K562 (cell line): ENCODE results near the gene RALGAPA2.

Experiments used
- ARHGAP35 ChIP-seq: fragments of 450-650 bp; IDR thresholded peaks from 2 replicates; pipeline ENCODE4 v1.6.1; 2018; ENCODE audit not compliant: partially characterized antibody
- CTCF ChIP-seq, 3 experiments: IDR thresholded peaks in 2 of 3; conservative IDR thresholded peaks in 1 of 3; 2 replicates each; pipeline ENCODE4 v1.5.1; 2011 to 2012; ENCODE audit warnings: low read length in 3 of 3, mild to moderate bottlenecking in 3 of 3, control low read depth in 2 of 3, improper control_type of control experiment in 1 of 3, inconsistent platforms in 1 of 3, low read depth in 1 of 3, mixed read lengths in 1 of 3, moderate library complexity in 1 of 3; ENCODE audit not compliant: insufficient read depth in 2 of 3
- NFRKB ChIP-seq: fragments of 450-650 bp; IDR thresholded peaks from 2 replicates; pipeline ENCODE4 v1.6.1; 2016; ENCODE audit warnings: low read depth
- ZSCAN29 ChIP-seq: fragments of 450-650 bp; IDR thresholded peaks from 2 replicates; pipeline ENCODE4 v1.6.1; 2017

GRCh38 chr20:20440886-20441658, 271.4 kb downstream of the RALGAPA2 start:
- TF ChIP-seq NFRKB, result no peak
- TF ChIP-seq ZSCAN29, result no peak
- TF ChIP-seq CTCF (IDR thresholded peaks at IDR 0.05 in 2 of 3, conservative IDR thresholded peaks at IDR 0.05 in 1 of 3; ENCODE audit: insufficient read depth in 2 of 3, low read depth in 1 of 3, low read length in 3 of 3), result no peak
- TF ChIP-seq ARHGAP35, result no peak
